Stimulated activated CD8-positive, alpha-beta memory T cell treated with anti-CD3 and anti-CD28 coated beads, Interleukin-12 subunit alpha, Interleukin-12 subunit beta, amount 100 ng/mL, for 24 hours (primary cell): ENCODE measurements around the gene OR6Q1.
"Not testable (repeated sequence)": the region's sequence is repeated elsewhere in the genome, so short reads cannot be mapped to it uniquely, and the experiment has no call there.

Experiments
- DNase-seq: peaks from one replicate; pipeline ENCODE4 v3.0.0-alpha.2; 2020; ENCODE audit errors: extremely low read depth

The OR6Q1 gene

GRCh38 chr11:58030653-58031052 lies at the start of gene OR6Q1:
TSS of gene OR6Q1 (plus strand) at chr11:58030953. CDS start at chr11:58030953, 0 bp downstream.
- no peak for DNase-seq

- DNase-seq: no peak
These were observed 49.2 kb upstream of the OR6Q1 start for GRCh38 chr11:57981536-57981935.

- no peak for DNase-seq
These were observed 48.0 kb upstream of the OR6Q1 start for GRCh38 chr11:57982776-57983175.

GRCh38 chr11:57983191-57983590 lies 47.6 kb upstream of the OR6Q1 start:
- no peak for DNase-seq

- DNase-seq: not testable (repeated sequence)
These were observed 31.2 kb upstream of the OR6Q1 start for GRCh38 chr11:57999523-57999922.

GRCh38 chr11:58000021-58000420 lies 30.7 kb upstream of the OR6Q1 start:
- DNase-seq: not testable (repeated sequence)

DNA sequence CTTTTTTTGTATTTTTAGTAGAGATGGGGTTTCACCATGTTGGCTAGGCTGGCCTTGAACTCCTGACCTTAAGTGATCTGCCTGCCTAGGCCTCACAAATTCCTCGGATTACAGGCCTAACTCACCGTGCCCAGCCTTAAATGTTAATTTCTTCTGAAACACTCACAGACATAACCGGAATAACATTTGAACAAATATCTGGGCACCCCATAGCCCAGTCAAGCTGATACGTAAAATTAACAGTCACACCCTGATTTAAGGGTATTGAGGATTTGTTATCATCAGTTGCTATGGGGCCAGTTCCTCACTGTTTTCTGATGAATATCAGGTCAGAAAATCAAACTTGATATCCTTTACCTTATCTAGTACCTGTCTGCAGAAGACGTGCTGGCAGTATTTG lies 30.1 kb upstream of the OR6Q1 start:
- no peak for DNase-seq

DNA sequence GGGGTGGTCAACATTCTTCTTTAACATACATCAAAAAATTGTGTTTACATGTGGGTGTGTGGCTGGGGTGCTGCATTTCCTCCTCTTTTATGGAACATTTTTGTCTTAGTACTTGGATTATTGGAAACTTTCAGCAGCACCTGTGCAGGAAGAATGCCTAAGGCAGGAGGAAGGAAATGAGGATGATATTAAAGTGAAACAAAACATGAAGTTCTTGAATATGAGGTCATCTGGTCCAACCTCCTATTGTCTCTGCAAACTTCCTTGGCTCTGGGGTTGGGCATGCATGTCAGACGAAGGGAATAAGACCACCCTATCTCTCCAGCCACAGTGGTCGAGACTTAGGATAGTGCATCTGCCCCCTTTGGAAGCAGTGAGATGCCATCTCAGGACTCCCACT lies 27.7 kb upstream of the OR6Q1 start:
- DNase-seq: no peak

DNA sequence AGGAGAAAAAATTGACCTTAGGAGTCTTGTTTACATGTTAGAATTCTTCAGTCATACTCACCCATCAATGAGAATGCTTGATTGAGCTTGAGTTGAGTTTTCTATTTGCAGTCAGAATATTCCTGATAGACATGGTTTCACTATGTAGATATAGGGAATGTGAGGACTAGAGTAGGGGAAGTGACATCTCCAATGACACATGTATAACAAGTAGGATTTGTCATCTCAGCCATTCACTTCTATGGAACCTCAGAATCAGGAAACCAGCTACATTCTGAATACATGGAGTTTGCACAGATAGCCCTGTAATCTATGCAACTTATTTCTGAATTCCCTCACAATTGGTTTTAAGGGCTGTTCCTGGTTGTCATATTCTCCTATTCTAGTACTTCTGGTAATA lies 27.2 kb upstream of the OR6Q1 start:
- no peak for DNase-seq

DNA sequence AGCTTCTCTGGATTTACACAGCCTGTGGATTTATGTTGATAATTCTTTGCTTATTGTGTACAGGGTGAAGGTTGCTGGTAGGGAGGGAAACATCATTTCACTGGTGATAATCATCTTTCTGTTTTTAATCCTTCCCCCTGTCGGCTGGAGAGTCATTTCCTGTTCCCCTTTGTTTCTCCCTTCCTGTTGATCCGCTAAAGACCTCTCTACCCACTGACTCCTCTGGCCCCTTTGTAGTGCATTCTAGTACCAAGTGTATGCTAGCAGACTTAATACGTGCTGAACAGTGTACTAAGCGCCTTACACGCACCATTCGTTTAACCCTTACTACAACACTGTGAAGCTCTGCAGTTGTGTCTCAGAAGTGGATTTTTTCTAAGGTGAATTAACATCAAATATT lies 26.1 kb upstream of the OR6Q1 start:
- no peak for DNase-seq

DNA sequence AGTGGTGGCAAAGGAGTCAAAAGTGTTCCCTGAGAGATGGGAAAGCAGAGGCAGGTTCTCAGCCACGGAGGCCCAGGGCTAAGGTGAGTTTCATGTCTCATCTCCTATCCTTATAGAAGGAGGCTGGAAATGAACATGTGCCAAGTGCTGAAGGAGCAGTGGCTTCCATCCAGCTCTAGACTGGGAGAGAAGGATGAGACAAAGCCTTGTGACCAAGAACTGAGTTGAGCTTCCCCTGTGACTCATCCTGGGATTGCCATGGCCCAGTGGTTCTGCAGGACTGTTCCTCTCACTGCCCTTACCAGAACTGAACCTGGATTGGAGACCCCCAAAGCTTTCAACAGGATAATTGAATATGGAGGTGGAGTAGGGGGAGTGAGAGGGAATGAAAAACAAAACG lies 23.8 kb upstream of the OR6Q1 start:
- no peak for DNase-seq

GRCh38 chr11:58011771-58012170 lies 19.0 kb upstream of the OR6Q1 start:
- no peak for DNase-seq

DNA sequence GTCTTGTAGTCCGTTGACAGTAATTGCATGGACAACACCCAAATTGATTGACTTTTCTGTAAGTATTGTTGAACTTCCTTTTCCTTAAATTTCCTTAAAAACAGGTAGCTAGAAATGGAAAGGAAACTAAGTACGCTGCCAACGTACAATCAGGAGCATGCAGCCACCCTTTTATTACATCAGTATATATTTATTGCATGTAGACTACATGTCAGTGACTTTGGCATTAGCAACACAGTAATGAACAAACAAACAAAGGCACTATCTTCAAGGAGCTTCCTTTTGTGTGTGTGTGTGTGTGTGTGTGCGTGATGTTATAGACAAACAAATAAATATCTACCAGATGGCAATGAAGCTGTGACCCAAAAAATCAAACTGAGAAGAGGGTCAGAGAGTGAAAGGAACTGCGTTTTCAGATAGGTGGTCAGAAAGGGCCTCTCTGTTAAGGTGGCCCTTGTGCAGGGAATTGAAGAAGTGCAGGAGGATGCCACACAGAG lies 7.3 kb upstream of the OR6Q1 start, which contains the start of gene OR9Q1:
Gene OR9Q1, plus strand, starts transcription at position 447 of the 497 bp plus-strand sequence. CDS start 155,564 bp downstream, outside the sequence.
- no peak for DNase-seq

DNA sequence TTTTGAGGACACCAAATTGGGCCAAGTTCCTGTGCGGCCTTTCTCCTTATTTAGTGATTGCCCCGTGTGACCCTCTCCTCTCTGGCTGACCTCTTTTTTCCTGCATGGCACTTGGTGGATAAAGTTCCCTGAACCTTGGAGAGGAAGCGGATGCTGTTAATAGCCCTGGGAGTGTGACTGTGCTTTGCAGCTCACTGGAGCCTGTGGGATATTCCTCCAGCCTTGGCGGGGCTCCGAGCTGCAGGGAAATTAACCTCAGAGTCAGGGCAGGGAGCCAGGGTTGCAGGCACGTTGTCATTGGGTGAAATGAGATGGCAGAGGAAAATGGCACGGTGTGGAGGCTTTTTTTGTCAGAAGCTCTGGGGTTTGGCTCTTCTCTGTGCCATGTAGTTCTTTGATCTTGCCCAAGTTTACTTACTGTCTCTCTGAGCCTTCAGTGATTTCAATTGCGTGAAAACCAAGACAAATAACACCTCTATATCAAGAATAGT lies 6.1 kb upstream of the OR6Q1 start:
- no peak for DNase-seq

DNA sequence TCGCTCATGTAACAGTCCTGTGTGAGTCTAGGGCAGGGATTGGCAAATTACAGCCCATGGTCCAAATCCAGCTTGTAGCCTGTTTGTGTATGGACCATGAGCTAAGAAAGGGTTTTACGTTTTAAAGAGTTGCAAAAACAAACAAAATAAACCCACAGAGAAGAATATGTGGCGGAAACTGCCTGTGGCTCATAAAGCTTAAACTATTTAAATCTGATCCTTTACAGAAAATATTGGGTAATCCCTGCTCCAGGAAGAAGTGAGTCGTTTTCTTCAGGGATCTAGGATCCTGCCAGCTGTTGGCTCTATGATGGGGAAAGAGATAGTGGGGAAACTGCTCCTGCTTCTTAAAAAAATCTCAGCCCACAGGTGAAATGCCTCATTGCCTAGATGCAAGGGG lies 3.4 kb upstream of the OR6Q1 start:
- DNase-seq: no peak

DNA sequence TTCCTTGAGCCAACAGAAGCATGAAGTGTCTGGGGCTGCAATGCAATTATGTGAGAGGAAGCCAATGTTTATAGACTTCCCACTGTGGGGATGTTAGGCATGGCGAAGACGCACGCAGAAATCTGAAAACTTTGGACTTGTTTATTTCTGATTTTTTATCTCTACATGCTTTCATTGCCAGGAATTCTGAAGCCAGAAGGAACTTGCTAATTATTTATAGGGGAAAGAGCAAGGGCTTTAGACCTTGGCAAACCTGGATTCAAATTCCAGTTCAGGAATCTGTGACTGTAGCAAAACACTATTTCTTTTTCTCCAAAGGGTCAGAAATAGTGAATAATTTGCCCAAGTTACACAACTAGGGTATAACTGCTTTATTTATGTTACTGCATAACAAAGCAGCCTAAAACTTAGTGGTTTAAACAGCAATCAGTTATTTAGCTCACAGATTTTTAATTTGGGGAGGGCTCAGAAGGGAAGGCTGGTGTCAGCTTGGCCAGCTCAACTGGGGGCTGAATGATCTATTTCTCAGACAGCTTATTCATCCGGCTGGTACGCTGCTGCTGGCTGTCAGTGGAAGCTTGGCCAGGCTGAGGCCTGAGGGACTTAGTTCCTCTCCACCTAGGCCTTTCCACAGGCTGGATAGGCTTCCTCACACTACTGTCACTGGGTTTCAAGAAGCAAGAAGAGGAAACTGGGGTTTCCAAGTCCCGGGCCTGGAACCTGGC lies 1.9 kb upstream of the OR6Q1 start:
- no peak for DNase-seq

GRCh38 chr11:58034471-58034870 lies 3.7 kb downstream of the OR6Q1 start:
- no peak for DNase-seq

- DNase-seq: no peak
These were observed 8.8 kb downstream of the OR6Q1 start for GRCh38 chr11:58039589-58039988.

GRCh38 chr11:58043379-58043778 lies 12.6 kb downstream of the OR6Q1 start:
- DNase-seq: no peak

DNA sequence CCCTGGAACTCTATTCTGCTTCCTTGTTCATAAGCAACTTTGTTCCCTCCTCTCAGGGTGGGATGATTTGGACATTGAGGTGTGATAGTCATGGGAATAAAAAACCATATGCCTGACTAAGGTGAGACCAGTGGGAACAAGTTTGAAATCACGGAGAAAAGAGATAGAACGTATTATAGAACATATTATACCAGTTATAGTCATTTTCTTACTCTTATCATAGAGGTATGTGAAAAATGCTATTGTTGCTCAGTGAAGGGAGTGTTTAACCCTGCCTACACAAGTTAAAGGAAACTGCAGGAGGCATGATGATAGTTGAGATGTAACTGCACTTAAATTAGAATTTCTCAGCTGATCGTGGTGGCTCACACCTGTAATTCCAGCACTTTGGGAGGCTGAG lies 15.5 kb downstream of the OR6Q1 start:
- DNase-seq: no peak

DNA sequence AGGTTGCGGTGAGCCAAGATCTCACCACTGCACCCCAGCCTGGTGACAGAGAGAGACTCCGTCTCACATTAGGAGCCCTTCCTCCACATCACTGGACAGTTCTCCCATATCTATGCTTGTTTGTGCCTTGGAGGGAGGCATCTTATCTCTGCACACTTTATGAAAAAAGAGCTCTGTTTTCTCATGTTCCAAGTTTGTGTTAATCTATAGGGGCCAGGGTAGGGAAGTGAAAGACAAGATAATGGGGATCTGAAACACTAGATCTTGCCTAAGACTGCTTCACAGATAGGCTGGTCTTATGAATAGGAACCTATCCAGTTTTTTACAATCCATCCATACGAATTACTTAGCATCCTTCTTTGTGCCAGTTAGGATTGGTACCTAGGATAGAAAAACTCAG lies 17.1 kb downstream of the OR6Q1 start:
- no peak for DNase-seq

DNA sequence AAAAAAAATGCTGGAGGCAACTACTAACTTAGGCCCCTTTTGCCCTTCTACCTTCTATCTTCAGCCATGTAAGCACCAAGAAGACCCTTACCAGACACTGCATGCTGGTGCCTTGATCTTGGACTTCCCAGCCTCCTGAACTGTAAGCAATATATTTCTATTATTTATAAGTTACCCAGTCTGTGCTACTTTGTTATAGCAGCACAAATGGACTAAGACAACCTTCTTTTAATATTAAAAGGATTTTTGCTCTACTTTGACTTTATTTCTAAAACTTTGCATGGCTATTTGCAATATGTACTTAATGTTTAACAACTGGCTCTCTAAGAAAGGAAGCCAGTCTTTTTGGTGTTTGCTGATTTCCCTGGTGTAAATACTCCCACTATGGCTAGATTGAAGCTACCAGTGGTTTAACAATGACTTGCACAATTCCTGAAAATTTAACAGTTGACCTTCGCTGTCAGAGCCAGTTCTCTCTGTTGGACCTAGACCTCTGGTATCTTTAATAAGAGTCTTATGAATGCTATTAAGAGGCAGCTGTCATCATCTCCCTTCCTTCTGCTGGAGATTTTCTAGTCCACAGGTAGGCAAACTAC lies 25.2 kb downstream of the OR6Q1 start:
- no peak for DNase-seq

- no peak for DNase-seq
These were observed 26.7 kb downstream of the OR6Q1 start for GRCh38 chr11:58057481-58057880.
